WTC11 (cell line): ENCODE measurements around the gene NPW. TPM values are rescaled to one million over a fixed set of nuclear protein-coding genes. Genes with fewer than 3 reads are reported as not detected.

Experiments
- ATAC-seq: fragments of 200-7000 bp; cut with Tn5 transposase; 2 replicates; pipeline ENCODE4 v1.10.0; 2021; ENCODE audit warnings: mild to moderate bottlenecking, moderate library complexity
- CTCF ChIA-PET: fragments of 300-600 bp; sonication (Branson Sonifier 250); formaldehyde crosslinking; loops from one replicate; lab custom pipeline; 2021; ENCODE audit warnings: antibody characterized with exemption; lab: Charles Lee
- POLR2A ChIA-PET: fragments of 350-600 bp; sonication (Branson Sonifier 250); formaldehyde crosslinking; loops from one replicate; lab custom pipeline; 2021; ENCODE audit warnings: antibody characterized with exemption; lab: Charles Lee
- DNase-seq: peaks from one replicate; pipeline ENCODE4 v3.0.0; 2021; ENCODE audit warnings: low spot score
- H3K27ac Mint-ChIP-seq: 2 replicates; pipeline ENCODE4 v1.8.0; 2021; ENCODE audit warnings: mixed read lengths
- H3K27me3 Mint-ChIP-seq: 2 replicates; pipeline ENCODE4 v1.8.0; 2021; ENCODE audit warnings: low read depth, mild to moderate bottlenecking, moderate library complexity, mixed read lengths
- H3K36me3 Mint-ChIP-seq: 2 replicates; pipeline ENCODE4 v1.8.0; 2021; ENCODE audit warnings: mixed read lengths
- H3K4me1 Mint-ChIP-seq: 2 replicates; pipeline ENCODE4 v1.8.0; 2022; ENCODE audit warnings: mixed read lengths
- H3K4me3 Mint-ChIP-seq: 2 replicates; pipeline ENCODE4 v1.8.0; 2021; ENCODE audit warnings: mild to moderate bottlenecking, moderate library complexity, mixed read lengths
- H3K9me3 Mint-ChIP-seq: 2 replicates; pipeline ENCODE4 v1.8.0; 2021; ENCODE audit warnings: mixed read lengths
- ATF1 ChIP-seq: sonication (generic); formaldehyde crosslinking; IDR thresholded peaks from 2 replicates; pipeline ENCODE4 v1.8.1; 2023; ENCODE audit warnings: mild to moderate bottlenecking, moderate library complexity, missing genetic modification reagents
- ESRRA ChIP-seq: sonication (generic); formaldehyde crosslinking; IDR thresholded peaks from 2 replicates; pipeline ENCODE4 v1.8.1; 2022; ENCODE audit warnings: mild to moderate bottlenecking, missing genetic modification reagents, borderline replicate concordance
- FOXJ3 ChIP-seq: sonication (generic); formaldehyde crosslinking; IDR thresholded peaks from 2 replicates; pipeline ENCODE4 v1.9.0; 2021; ENCODE audit warnings: missing genetic modification reagents, mild to moderate bottlenecking, borderline replicate concordance
- IRF2 ChIP-seq: sonication (generic); formaldehyde crosslinking; IDR thresholded peaks from 2 replicates; pipeline ENCODE4 v1.8.0; 2022; ENCODE audit warnings: low read depth, missing genetic modification reagents, borderline replicate concordance
- JAZF1 ChIP-seq: fragments of 250-450 bp; sonication (Bioruptor Pico); IDR thresholded peaks from 2 replicates; pipeline ENCODE4 v1.9.0; 2021; ENCODE audit warnings: moderate library complexity, mild to moderate bottlenecking, inconsistent platforms
- JUN ChIP-seq: sonication (generic); formaldehyde crosslinking; IDR thresholded peaks from 2 replicates; pipeline ENCODE4 v1.8.0; 2023; ENCODE audit warnings: mild to moderate bottlenecking, missing genetic modification reagents
- KAT7 ChIP-seq: sonication (generic); formaldehyde crosslinking; IDR thresholded peaks from 2 replicates; pipeline ENCODE4 v1.8.1; 2023; ENCODE audit warnings: missing genetic modification reagents, mild to moderate bottlenecking, borderline replicate concordance
- MXD4 ChIP-seq: fragments of 250-450 bp; sonication (Bioruptor Pico); IDR thresholded peaks from 2 replicates; pipeline ENCODE4 v1.8.0; 2021; ENCODE audit warnings: mild to moderate bottlenecking, moderate library complexity, borderline replicate concordance
- RELA ChIP-seq: sonication (generic); formaldehyde crosslinking; IDR thresholded peaks from 2 replicates; pipeline ENCODE4 v1.8.1; 2022; ENCODE audit warnings: missing genetic modification reagents, mild to moderate bottlenecking, borderline replicate concordance
- SMAD4 ChIP-seq: sonication (generic); formaldehyde crosslinking; IDR thresholded peaks from 2 replicates; pipeline ENCODE4 v1.8.0; 2022; ENCODE audit warnings: mild to moderate bottlenecking, missing genetic modification reagents
- SOX15 ChIP-seq: fragments of 250-450 bp; sonication (Bioruptor Pico); IDR thresholded peaks from 2 replicates; pipeline ENCODE4 v1.9.0; 2021; ENCODE audit warnings: mild to moderate bottlenecking
- ZBTB21 ChIP-seq: sonication (generic); formaldehyde crosslinking; IDR thresholded peaks from 2 replicates; pipeline ENCODE4 v1.8.1; 2023; ENCODE audit warnings: mild to moderate bottlenecking, missing genetic modification reagents, borderline replicate concordance
- ZNF138 ChIP-seq: sonication (generic); formaldehyde crosslinking; conservative IDR thresholded peaks from 2 replicates; pipeline ENCODE4 v1.8.1; 2022; ENCODE audit warnings: mild to moderate bottlenecking, moderate library complexity, missing genetic modification reagents
- ZNF423 ChIP-seq: fragments of 250-450 bp; sonication (Bioruptor Pico); IDR thresholded peaks from 2 replicates; pipeline ENCODE4 v2.1.2; 2022; ENCODE audit warnings: mild to moderate bottlenecking, moderate library complexity
- total RNA-seq: library from RNA; stranded (reverse); gene quantifications from 3 replicates; pipeline ENCODE4 v1.2.3, GENCODE V29; 2021
- TF ChIP-seq, protein P1 (sequence below): sonication (generic); formaldehyde crosslinking; conservative IDR thresholded peaks from 2 replicates; pipeline ENCODE4 v1.8.1; 2022; ENCODE audit warnings: mild to moderate bottlenecking, missing genetic modification reagents
- TF ChIP-seq, protein P2 (sequence below): sonication (generic); formaldehyde crosslinking; IDR thresholded peaks from 2 replicates; pipeline ENCODE4 v1.8.0; 2022; ENCODE audit warnings: mild to moderate bottlenecking, missing genetic modification reagents
- TF ChIP-seq, protein P3 (sequence below): sonication (generic); formaldehyde crosslinking; IDR thresholded peaks from 2 replicates; pipeline ENCODE4 v1.8.0; 2022; ENCODE audit warnings: mild to moderate bottlenecking, missing genetic modification reagents
- TF ChIP-seq, protein P4 (sequence below): sonication (generic); formaldehyde crosslinking; IDR thresholded peaks from 2 replicates; pipeline ENCODE4 v1.8.1; 2023; ENCODE audit warnings: mild to moderate bottlenecking, missing genetic modification reagents
- TF ChIP-seq, protein P5 (sequence below): sonication (generic); formaldehyde crosslinking; IDR thresholded peaks from 2 replicates; pipeline ENCODE4 v1.8.0; 2022; ENCODE audit warnings: mild to moderate bottlenecking, missing genetic modification reagents

The NPW gene
- total RNA-seq, 1 experiment from 2014 or later, result 15.2 TPM

DNA sequence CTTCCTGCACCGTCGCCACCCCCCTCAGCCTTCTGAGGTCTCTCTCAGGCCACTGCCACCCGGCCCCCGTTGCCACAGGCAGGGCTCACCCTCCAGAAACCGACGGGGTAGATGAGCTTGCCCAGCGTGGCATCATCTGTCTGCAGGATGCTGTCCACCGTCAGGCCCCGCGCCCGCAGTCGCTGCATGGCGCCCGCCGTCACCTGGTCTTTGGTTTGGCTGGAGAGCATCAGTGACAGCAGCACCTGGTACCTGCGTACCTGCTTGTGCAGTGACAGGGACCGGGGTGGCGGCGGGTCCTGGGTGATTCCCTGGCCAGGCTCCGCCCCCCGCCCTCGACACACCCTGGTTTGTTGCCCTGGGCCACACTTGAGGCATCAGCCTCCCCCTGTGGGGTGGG, 25.0 kb downstream of the NPW start:
- TF ChIP-seq SMAD4 (CRISPR knock-in tag) (no peak), SOX15 (CRISPR knock-in tag) (no peak)
- TF ChIP-seq, protein P1, sequence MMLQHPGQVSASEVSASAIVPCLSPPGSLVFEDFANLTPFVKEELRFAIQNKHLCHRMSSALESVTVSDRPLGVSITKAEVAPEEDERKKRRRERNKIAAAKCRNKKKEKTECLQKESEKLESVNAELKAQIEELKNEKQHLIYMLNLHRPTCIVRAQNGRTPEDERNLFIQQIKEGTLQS (CRISPR knock-in tag), result no peak
- ATAC-seq (no peak), DNase-seq (no peak)
- no peaks in the 10 kb centered on the region for H3K9me3 Mint-ChIP-seq
- ChIA-PET POLR2A (no interaction called here), CTCF (interaction anchor here (0.6 to 0.8 kb wide), 2 partner anchors 46 to 338 kb away, joined by 3 to 5 read pairs; no protein-coding TSS in a partner anchor)
- no peaks in the 10 kb centered on the region; the same call in 1 of the 2 replicates for H3K36me3 Mint-ChIP-seq
- H3K4me1 Mint-ChIP-seq, result peaks cover 10% of the 10 kb centered on the region
- no peaks in the 10 kb centered on the region for H3K27me3 Mint-ChIP-seq
- H3K4me3 Mint-ChIP-seq, result no peak overlapping the region
- no peak overlapping the region for H3K27ac Mint-ChIP-seq

DNA sequence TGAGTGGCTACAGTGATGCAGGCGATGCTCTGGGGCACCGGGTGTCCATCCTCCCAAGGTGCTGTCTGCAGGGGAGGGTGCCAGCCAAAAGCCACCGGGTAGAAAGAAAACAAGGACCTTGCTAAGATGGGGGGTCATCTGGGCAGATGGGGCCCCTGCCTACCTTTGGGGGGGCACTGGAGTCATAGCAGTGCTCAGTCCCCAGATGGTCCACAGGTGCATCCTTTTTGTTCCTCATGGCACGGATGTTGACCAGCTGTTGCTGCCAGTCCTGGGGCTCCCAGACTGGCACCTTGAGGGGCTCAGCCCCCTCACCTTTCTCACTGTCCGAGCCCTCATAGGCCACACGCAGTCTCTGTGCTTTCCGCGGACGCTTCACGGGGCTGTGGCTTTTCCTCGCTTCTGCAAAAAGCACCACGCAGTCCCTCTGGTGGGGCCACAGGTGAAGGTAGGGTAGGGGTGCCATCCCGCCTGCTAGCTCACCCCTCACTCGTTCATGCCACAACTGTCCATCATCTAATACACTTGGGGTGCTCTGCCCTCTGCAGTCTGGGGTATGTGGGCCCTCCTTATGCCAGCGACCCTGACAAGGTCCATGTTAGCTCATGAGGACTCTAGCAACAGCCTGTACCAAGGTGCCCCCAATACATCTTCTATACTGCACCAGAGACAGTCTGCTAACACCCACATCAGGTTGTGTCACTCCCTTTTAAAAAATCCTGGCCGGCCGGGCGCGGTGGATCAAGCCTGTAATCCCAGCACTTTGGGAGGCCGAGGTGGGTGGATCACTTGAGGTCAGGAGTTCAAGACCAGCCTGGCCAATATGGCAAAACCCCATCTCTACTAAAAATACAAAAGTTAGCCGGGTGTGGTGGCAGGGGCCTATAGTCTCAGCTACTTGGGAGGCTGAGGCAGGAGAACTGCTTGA, 26.6 kb downstream of the NPW start:
- POLR2A ChIA-PET, result interaction anchor here (1.4 kb wide), 1 partner anchor 85 kb away, joined by 5 read pairs; no protein-coding TSS in a partner anchor
- H3K27ac Mint-ChIP-seq, result no peak overlapping the region

More for the DNA sequence above, 26.6 kb downstream of the NPW start:
- Mint-ChIP-seq H3K9me3 (no peaks in the 10 kb centered on the region), H3K27me3 (no peaks in the 10 kb centered on the region), H3K4me3 (peak overlapping the region; percentile 91), H3K4me1 (peaks cover 10% of the 10 kb centered on the region), H3K36me3 (peaks cover 2% of the 10 kb centered on the region; the same call in 1 of the 2 replicates)
- TF ChIP-seq, protein P2, sequence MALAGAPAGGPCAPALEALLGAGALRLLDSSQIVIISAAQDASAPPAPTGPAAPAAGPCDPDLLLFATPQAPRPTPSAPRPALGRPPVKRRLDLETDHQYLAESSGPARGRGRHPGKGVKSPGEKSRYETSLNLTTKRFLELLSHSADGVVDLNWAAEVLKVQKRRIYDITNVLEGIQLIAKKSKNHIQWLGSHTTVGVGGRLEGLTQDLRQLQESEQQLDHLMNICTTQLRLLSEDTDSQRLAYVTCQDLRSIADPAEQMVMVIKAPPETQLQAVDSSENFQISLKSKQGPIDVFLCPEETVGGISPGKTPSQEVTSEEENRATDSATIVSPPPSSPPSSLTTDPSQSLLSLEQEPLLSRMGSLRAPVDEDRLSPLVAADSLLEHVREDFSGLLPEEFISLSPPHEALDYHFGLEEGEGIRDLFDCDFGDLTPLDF (CRISPR knock-in tag), result no peak
- no peak for TF ChIP-seq ATF1
- TF ChIP-seq ZNF423 (CRISPR knock-in tag), result no peak
- TF ChIP-seq, protein P3, sequence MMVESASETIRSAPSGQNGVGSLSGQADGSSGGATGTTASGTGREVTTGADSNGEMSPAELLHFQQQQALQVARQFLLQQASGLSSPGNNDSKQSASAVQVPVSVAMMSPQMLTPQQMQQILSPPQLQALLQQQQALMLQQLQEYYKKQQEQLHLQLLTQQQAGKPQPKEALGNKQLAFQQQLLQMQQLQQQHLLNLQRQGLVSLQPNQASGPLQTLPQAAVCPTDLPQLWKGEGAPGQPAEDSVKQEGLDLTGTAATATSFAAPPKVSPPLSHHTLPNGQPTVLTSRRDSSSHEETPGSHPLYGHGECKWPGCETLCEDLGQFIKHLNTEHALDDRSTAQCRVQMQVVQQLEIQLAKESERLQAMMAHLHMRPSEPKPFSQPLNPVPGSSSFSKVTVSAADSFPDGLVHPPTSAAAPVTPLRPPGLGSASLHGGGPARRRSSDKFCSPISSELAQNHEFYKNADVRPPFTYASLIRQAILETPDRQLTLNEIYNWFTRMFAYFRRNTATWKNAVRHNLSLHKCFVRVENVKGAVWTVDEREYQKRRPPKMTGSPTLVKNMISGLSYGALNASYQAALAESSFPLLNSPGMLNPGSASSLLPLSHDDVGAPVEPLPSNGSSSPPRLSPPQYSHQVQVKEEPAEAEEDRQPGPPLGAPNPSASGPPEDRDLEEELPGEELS (CRISPR knock-in tag), result no peak
- TF ChIP-seq JAZF1 (CRISPR knock-in tag), result no peak
- TF ChIP-seq MXD4 (CRISPR knock-in tag), result no peak
- no peak for TF ChIP-seq ESRRA (CRISPR knock-in tag)
- TF ChIP-seq RELA (CRISPR knock-in tag), result no peak
- TF ChIP-seq, protein P4, sequence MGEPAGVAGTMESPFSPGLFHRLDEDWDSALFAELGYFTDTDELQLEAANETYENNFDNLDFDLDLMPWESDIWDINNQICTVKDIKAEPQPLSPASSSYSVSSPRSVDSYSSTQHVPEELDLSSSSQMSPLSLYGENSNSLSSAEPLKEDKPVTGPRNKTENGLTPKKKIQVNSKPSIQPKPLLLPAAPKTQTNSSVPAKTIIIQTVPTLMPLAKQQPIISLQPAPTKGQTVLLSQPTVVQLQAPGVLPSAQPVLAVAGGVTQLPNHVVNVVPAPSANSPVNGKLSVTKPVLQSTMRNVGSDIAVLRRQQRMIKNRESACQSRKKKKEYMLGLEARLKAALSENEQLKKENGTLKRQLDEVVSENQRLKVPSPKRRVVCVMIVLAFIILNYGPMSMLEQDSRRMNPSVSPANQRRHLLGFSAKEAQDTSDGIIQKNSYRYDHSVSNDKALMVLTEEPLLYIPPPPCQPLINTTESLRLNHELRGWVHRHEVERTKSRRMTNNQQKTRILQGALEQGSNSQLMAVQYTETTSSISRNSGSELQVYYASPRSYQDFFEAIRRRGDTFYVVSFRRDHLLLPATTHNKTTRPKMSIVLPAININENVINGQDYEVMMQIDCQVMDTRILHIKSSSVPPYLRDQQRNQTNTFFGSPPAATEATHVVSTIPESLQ (CRISPR knock-in tag), result no peak
- no peak for TF ChIP-seq JUN (CRISPR knock-in tag)
- TF ChIP-seq FOXJ3 (CRISPR knock-in tag), result no peak
- TF ChIP-seq ZNF138 (CRISPR knock-in tag), result no peak
- no peak for TF ChIP-seq KAT7
- TF ChIP-seq IRF2 (CRISPR knock-in tag), result no peak
- TF ChIP-seq, protein P5, sequence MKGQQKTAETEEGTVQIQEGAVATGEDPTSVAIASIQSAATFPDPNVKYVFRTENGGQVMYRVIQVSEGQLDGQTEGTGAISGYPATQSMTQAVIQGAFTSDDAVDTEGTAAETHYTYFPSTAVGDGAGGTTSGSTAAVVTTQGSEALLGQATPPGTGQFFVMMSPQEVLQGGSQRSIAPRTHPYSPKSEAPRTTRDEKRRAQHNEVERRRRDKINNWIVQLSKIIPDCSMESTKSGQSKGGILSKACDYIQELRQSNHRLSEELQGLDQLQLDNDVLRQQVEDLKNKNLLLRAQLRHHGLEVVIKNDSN (CRISPR knock-in tag), result no peak
- no peak for TF ChIP-seq SMAD4 (CRISPR knock-in tag)
- no peak for TF ChIP-seq ZBTB21 (CRISPR knock-in tag)
- CTCF ChIA-PET, result interaction anchor here (0.6 to 3.6 kb wide), 5 partner anchors 10 to 42 kb away, joined by 3 to 27 read pairs (median 20); no protein-coding TSS in a partner anchor
- DNase-seq (no peak), ATAC-seq (no peak)
